Endothelial cell of hepatic sinusoid (primary cell): ENCODE results near the gene ATP8A1.
"Not testable (repeated sequence)": the region's sequence is repeated elsewhere in the genome, so short reads cannot be mapped to it uniquely, and the experiment has no call there.

Experiments used
- in situ Hi-C: cut with HindIII; loops from 2 replicates; pipeline ENCODE4 v1.10.0; 2017; ENCODE audit warnings: low sequenced_read_pairs

The ATP8A1 gene

DNA sequence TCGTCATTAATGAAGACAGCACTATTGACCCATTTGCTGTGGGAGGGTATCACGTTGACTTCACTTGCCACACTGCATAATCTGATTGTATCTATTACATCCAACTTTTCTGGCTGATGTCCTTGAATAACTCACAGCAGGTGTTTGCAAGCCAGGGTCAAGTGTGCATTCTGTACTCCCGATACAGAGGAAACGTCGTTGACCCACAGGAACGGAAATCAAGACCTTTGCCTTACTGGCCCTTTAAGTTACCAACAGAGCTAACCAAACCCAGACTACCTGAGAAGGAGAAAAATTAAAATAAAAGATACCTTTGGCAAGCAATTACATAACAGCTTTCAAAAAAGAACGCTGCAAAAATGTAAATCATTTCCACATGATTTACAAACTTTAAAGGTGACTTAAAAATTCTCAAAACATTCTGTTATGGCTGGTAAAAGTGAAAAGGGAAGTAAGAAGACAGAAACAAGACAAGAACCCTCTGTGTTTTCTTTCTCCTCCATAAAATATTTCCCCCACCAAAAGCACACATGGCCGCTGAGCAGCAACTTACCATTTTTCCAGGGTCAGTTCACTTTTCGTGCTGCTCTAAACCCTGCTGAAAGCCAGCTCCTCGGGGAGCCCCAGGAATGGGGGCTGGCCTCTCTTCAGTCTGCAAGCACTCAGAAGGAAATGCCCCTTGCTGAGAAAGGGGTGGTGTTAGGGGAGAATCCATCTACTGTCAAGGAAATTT, 266.1 kb downstream of the ATP8A1 start:
- in situ Hi-C loops: no loop called here

DNA sequence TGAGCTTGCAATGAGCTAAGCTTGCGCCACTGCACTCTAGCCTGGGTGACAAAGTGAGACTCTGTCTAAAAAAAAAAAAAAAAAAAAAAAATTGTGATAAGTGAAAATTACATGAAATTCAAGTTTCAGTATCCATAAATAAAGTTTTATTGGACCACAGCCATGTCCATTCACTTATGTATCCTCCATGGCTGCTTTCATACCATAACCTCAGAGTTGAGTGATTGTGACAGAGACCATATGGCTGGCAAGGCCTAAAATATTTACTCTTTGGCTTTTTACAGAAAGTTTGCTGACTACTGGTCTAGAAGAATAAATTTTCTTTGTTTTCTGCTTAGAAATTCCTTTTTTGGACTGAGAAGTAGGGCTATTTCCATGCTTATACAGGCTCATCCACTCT, 271.4 kb downstream of the ATP8A1 start:
- in situ Hi-C loops: no loop called here

DNA sequence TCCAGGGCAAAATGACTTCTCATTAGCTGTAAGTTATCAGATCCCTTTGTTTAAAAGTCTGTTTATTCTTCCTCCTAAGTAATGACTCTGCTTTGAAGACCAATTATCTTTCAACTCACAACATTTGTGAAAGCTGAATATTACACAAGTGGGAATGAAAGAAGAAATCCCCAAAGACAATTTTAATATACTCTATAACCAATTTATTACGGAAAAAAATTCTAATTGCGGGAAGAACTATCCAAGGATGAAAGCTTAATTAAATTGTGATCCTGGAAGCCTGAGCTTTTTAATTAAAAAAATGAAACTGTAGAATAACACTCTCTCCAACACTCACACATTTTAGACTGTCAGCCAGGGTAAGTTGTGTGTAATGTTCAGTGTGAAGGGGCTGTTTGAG, 275.2 kb downstream of the ATP8A1 start:
- in situ Hi-C loops: no loop called here

DNA sequence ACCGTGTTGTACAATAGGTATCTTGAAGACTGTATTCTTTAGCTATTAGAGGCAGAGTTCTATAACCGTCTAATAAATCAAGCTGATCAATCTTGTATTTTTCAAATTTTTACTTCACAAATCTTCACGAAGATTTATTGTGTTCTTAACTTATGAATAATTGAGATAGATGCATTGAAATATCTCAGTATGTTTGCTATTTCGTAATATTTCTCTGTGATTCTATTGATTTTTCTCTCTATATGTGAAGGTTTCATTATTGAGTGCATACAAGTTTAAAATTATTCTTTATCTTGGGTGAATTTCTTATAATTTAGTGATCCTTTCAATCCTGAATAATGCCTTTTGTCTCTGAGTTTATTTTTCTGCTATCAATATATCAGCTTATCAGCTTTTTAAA, 279.4 kb downstream of the ATP8A1 start:
- in situ Hi-C loops: no loop called here

DNA sequence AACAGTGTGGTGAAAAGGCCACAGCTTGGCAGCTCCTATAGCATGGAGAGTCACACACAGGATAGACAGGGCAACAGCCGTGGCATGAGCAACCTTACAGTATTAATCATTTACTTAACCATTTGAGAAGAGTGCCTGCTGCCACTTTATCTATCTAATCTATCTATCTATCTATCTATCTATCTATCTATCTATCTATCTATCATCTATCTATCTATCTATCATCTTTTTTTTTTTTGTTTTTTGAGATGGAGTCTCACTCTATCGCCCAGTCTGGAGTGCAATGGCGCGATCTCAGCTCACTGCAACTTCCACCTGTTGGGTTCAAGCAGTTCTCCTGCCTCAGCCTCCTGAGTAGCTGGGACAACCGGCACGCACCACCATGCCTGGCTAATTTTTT, 284.6 kb downstream of the ATP8A1 start:
- in situ Hi-C loops: not testable (repeated sequence)

DNA sequence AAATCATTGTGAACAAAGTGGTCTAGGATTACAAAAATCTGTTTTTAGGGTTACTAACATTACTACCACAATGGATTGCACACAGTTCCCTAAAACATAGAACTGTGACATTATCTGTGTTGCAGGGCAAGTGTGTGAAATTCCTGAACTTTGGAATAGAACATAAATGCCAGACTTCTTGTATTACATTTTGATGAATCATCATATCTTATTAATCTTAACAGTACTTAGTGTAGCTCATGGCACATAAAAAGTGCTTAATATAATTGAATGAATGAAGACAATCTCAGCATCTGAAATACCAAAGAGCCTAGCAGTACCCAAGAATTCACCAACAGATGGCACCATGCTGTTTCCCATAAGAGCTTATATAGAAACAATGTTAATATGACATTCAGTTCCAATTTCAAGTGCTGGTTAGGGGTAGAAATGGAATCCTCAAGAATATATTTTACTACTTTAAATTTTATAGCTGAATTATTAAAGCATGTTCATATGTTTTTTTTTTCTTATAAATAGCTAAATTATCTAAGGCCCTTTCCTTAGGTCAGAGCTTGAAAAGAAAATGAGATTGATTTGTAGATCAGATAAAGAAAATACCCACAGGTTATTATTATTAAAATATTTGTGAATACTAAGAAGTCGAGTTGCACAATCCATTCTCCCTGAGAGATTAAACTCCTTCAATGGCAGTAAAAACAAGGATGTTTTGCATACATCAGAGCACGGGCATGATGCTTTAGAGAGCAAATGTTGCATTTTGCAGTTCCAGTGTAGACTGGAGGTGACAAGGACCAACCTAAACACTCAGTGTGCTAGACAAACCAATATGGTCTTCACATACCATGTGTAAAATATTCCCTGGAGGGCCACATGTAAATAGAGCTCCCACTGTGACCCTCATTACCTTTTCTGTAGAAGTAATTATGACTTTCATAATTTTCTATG, 285.3 kb downstream of the ATP8A1 start:
- in situ Hi-C loops: no loop called here

DNA sequence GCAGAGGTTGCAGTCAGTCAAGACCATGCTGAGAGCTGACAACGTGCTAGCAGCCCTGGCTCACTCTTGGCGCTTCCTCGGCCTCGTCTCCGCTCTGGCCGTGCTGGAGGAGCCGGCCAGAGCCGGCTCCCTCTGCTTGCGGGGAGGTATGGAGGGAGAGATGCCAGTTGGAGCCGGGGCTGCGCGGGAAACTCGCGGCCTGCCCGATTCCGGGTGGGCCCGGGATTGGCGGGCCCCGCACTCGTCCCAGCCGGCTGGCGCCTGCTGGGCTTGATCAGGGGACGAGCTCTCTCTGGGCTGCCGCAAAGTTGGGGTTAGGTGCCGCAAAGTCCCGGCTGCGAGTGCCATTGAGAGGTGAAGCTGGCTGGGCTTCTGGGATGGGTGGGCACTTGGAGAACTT, 287.4 kb downstream of the ATP8A1 start:
- in situ Hi-C loops: no loop called here

DNA sequence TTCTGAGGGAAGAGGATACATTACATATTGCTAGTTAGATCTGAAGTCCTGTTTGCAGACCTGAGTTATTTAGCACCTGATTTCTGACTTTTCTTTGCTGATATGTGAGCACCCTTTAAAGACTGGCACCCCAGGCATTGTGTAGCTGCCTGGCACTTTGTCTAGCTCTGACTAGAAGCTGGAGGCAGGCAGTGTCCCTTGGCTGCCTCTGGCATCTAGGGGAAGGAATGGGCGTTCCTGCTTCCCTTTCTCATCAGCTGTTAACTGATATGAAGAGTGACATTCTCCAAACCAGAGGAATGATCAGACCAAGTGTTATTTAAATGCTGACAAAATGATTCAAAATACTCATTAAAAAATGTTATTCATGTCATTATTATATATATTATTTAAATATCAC, 289.9 kb downstream of the ATP8A1 start:
- in situ Hi-C loops: no loop called here

DNA sequence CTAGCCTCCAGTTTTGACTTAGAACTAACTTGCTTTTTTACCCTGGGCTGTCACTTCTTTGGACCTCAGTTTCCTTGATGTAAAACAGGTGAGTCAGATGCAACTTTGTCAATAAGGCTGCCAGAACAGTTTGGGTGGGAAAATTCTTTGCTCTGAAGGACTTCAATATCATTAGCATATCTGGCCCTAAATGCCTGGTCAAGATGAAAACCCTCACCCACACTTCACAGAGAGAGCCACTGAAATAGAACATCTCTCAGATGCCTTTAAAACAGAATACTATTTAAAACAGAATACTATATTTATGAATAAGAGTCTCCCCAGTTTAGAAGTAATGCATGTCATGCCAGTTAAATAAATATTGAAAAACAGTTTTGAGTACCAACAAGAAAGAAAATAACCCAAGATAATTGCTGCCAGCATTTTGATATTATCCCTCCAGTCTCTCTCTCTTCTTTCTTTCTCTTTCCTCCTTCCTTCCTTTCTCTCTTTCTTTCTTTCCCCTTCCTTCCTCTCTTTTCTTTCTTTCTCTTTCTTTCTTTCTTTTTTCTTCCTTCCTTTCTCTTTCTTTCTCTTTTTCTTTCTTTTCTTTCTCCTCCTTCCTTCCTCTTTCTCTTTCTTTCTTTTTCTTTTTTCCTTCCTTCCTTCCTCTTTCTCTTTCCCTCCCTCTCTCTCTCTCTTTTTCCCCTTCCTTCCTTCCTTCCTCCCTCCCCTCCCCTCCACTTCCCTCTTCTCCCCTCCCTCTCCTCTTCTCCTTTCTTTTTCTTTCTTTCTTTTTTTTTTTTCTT, 292.4 kb downstream of the ATP8A1 start:
- in situ Hi-C loops: no loop called here

DNA sequence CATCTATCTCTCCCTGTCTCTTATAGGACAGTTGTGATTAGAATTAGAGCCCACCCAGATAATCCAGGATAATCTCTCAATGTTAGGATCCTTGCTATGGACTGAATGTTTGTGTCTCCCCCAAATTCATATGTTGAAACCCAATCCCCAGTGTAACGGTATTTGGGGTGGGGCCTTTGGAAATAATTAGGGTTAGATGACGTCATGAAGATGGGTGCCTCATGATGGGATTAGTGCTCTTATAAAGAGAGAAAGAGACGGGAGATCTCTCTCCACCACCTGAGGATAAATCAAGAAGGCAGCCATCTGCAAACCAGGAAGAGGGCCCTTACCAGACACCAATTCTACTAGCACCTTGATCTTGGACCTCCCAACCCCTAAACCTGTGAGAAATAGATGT, 293.3 kb downstream of the ATP8A1 start:
- in situ Hi-C loops: no loop called here

DNA sequence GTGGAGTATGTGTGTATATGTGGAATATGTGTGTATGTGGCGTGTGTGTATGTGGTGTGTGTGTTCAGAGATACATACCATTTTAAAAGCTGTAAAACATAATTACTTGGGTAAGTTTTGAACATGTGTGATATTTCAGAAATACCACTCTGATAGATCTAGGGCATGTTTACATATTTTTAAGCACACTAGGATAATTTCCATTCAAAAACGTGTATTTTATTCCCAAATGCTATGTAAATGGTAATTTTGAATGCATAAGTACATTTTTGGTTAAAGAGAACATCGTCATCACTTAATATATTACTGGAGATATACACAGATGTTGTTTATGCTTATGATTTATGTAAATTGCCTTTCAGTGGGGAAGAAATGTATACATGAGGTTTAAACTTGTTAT, 294.3 kb downstream of the ATP8A1 start:
- in situ Hi-C loops: no loop called here

DNA sequence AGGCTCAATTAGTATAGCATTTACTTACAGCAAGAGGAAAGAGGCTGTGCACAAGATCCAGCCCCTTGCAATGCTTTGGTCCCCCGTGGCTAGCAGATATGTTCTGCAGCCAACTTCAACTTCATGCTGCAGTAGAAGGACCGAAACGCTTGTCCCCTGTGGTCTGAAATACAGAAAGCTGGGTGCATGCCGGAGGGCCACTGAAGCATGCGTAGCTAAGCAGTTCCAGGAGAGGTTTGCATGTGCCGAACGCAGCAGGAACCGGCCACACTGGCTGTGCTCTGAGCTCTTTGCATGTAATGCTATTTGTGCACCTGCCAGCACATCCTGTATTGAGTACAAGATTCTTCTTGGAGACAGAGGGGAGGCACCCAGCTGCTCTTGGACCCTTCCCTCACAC, 295.4 kb downstream of the ATP8A1 start:
- in situ Hi-C loops: no loop called here

DNA sequence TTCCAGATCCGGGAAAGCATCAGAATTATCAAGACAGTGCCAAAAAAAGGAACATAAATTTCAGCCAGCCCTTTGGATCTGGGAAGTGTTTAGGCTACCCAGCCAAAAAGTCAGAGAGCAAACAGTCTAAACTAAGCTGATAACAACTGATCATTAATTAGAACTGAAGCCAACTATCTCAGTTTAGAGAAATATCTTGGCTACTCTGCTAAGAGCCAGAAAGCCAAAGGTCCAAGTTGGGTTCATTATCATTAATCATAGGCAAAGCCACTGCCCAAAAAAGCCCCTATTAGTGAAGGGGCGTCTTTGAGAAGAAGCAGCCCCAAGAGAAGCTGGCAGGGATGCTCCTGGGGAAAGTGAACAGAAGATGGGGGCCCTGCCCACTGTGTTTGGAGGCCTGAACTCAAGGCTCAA, 296.6 kb downstream of the ATP8A1 start:
- in situ Hi-C loops: no loop called here

DNA sequence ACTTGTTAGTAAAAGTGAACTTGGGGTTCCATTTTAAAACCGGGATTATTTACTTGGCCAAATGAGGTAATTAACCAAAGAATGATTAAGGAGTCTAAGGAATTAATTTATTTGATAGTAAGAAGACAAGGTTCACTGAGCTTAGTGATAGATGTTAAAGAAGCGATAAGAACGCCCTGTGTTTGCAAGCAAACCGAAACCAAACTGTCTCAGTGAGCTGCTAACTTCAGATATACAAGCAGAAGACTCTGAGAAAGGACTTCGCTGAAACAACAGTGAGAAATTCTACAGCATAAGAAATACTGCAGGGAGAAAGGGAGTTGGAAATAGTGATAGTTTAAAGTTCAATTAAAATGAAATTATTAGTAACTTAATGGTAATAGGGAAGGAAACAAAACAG, 297.2 kb downstream of the ATP8A1 start:
- in situ Hi-C loops: loop anchor here (5.0 kb wide), 1 partner anchor 153 kb away; no protein-coding TSS in a partner anchor
